Measurements from ENCODE around the gene ANKRD11. TPM values are rescaled to one million over a fixed set of nuclear protein-coding genes. Genes with fewer than 3 reads are reported as not detected.
A peak's percentile ranks its signal among the peaks of the same experiment; 100 is the strongest.
"Not testable (repeated sequence)": the region's sequence is repeated elsewhere in the genome, so short reads cannot be mapped to it uniquely, and the experiment has no call there.

ANKRD11 gene
- polyA plus RNA-seq, 3 donors, result 3.2 to 62.4 (median 5.4) TPM

- H3K4me2 ChIP-seq (replicated peaks; ENCODE audit: extremely low read depth, low read length, poor library complexity, severe bottlenecking), result no peak overlapping the region
- intact Hi-C loops (cut with micrococcal nuclease), result no loop called here
These were observed 34.7 kb downstream of the ANKRD11 start for GRCh38 chr16:89455692-89456091.

GRCh38 chr16:89455178-89455577, 35.2 kb downstream of the ANKRD11 start:
- Mint-ChIP-seq H3K9me3 (no peaks in the 10 kb centered on the region), H3K27ac (peak overlapping the region in 2 of 7 donors; percentile 10 to 25), H3K4me1 (peaks cover 45% of the 10 kb centered on the region), H3K36me3 (peaks cover 7 to 23% of the 10 kb centered on the region in 2 donors), H3K27me3 (ENCODE audit: low read depth in 3 of 3) (no peaks in the 10 kb centered on the region), H3K4me3 (no peak overlapping the region)
- H3K4me1 ChIP-seq (ENCODE audit: control insufficient read depth in 1 of 2, insufficient read depth in 2 of 2, low read length in 2 of 2), result peaks cover 29 to 39% of the 10 kb centered on the region in 2 donors
- no peaks in the 10 kb centered on the region for H3K27me3 ChIP-seq (ENCODE audit: control insufficient read depth in 2 of 2, insufficient read depth in 2 of 2, low read length in 2 of 2)
- H3K9me3 ChIP-seq (replicated peaks in 1 of 2; ENCODE audit: control insufficient read depth in 1 of 2, insufficient read depth in 1 of 2, low read length in 2 of 2), result no peaks in the 10 kb centered on the region
- H3K4me3 ChIP-seq (replicated peaks in 1 of 3; ENCODE audit: low read depth in 2 of 3, low read length in 3 of 3), result no peak overlapping the region
- 83% methylated on average over 1 of the region's 2 CpGs for WGBS (ENCODE audit: insufficient coverage)
- intact Hi-C loops (cut with micrococcal nuclease), result no loop called here
- peaks cover 100% of the 10 kb centered on the region for H4K20me1 ChIP-seq (ENCODE audit: insufficient read depth, low read length)
- no peak for DNase-seq
- H3K36me3 ChIP-seq (replicated peaks in 1 of 2; ENCODE audit: control insufficient read depth in 1 of 2, insufficient read depth in 2 of 2, low read length in 2 of 2), result no peaks in the 10 kb centered on the region
- no peak overlapping the region for H2AFZ ChIP-seq (ENCODE audit: insufficient read depth, low read depth, low read length, poor library complexity, severe bottlenecking)
- peak overlapping the region in 1 of 2 donors; percentile 76 for H3K27ac ChIP-seq (ENCODE audit: low read depth in 1 of 2, low read length in 2 of 2)
- no peak overlapping the region for H3K9ac ChIP-seq (ENCODE audit: insufficient read depth, low read length, poor library complexity, severe bottlenecking)
- no peak for TF ChIP-seq CTCF (IDR thresholded peaks at IDR 0.05)
- H3K4me2 ChIP-seq (replicated peaks; ENCODE audit: extremely low read depth, low read length, poor library complexity, severe bottlenecking), result no peak overlapping the region
- H3K79me2 ChIP-seq (ENCODE audit: insufficient read depth, low read length), result peaks cover 100% of the 10 kb centered on the region

More at GRCh38 chr16:89455692-89456091, 34.7 kb downstream of the ANKRD11 start:
- peaks cover 100% of the 10 kb centered on the region for H4K20me1 ChIP-seq (ENCODE audit: insufficient read depth, low read length)
- H3K79me2 ChIP-seq (ENCODE audit: insufficient read depth, low read length), result peaks cover 100% of the 10 kb centered on the region
- H3K36me3 ChIP-seq (replicated peaks in 1 of 2; ENCODE audit: control insufficient read depth in 1 of 2, insufficient read depth in 2 of 2, low read length in 2 of 2), result no peaks in the 10 kb centered on the region
- Mint-ChIP-seq H3K27me3 (ENCODE audit: low read depth in 3 of 3) (no peaks in the 10 kb centered on the region), H3K4me3 (no peak overlapping the region), H3K27ac (peak overlapping the region in 1 of 7 donors; percentile 10), H3K36me3 (peaks cover 10 to 25% of the 10 kb centered on the region in 2 donors), H3K9me3 (no peaks in the 10 kb centered on the region), H3K4me1 (peaks cover 44% of the 10 kb centered on the region)
- TF ChIP-seq CTCF (IDR thresholded peaks at IDR 0.05), result no peak
- H3K4me1 ChIP-seq (ENCODE audit: control insufficient read depth in 1 of 2, insufficient read depth in 2 of 2, low read length in 2 of 2), result peaks cover 29 to 34% of the 10 kb centered on the region in 2 donors
- 100% methylated on average over 1 of the region's 2 CpGs for whole genome bisulfite sequencing (ENCODE audit: insufficient coverage)
- H3K9me3 ChIP-seq (replicated peaks in 1 of 2; ENCODE audit: control insufficient read depth in 1 of 2, insufficient read depth in 1 of 2, low read length in 2 of 2), result no peaks in the 10 kb centered on the region
- no peak overlapping the region for H2AFZ ChIP-seq (ENCODE audit: insufficient read depth, low read depth, low read length, poor library complexity, severe bottlenecking)
- no peak overlapping the region for H3K4me3 ChIP-seq (replicated peaks in 1 of 3; ENCODE audit: low read depth in 2 of 3, low read length in 3 of 3)
- H3K9ac ChIP-seq (ENCODE audit: insufficient read depth, low read length, poor library complexity, severe bottlenecking), result no peak overlapping the region
- no peak for DNase-seq
- no peaks in the 10 kb centered on the region for H3K27me3 ChIP-seq (ENCODE audit: control insufficient read depth in 2 of 2, insufficient read depth in 2 of 2, low read length in 2 of 2)
- H3K27ac ChIP-seq (ENCODE audit: low read depth in 1 of 2, low read length in 2 of 2), result peak overlapping the region in 1 of 2 donors; percentile 76

GRCh38 chr16:89454378-89455125, 35.8 kb downstream of the ANKRD11 start:
- peak overlapping the region in 5 of 7 donors; percentile 89 to 96 (median 93) for H3K27ac Mint-ChIP-seq
- peaks cover 52% of the 10 kb centered on the region for H3K4me1 Mint-ChIP-seq

More at GRCh38 chr16:89454378-89455125, 35.8 kb downstream of the ANKRD11 start:
- H2AFZ ChIP-seq (ENCODE audit: insufficient read depth, low read depth, low read length, poor library complexity, severe bottlenecking); H3K27me3 ChIP-seq (ENCODE audit: control insufficient read depth in 2 of 2, insufficient read depth in 2 of 2, low read length in 2 of 2); H3K4me3 Mint-ChIP-seq; H3K9me3 Mint-ChIP-seq; H3K36me3 ChIP-seq (replicated peaks in 1 of 2; ENCODE audit: control insufficient read depth in 1 of 2, insufficient read depth in 2 of 2, low read length in 2 of 2); intact Hi-C loops (cut with micrococcal nuclease); H3K27me3 Mint-ChIP-seq (ENCODE audit: low read depth in 3 of 3); H3K9me3 ChIP-seq (replicated peaks in 1 of 2; ENCODE audit: control insufficient read depth in 1 of 2, insufficient read depth in 1 of 2, low read length in 2 of 2); DNase-seq: not testable (repeated sequence)
- Histone ChIP-seq H3K4me1 (ENCODE audit: control insufficient read depth in 1 of 2, insufficient read depth in 2 of 2, low read length in 2 of 2) (peaks cover 32 to 45% of the 10 kb centered on the region in 2 donors), H3K4me3 (replicated peaks in 1 of 3; ENCODE audit: low read depth in 2 of 3, low read length in 3 of 3) (peak overlapping the region in 1 of 3 experiments; percentile 53), H3K79me2 (ENCODE audit: insufficient read depth, low read length) (peaks cover 100% of the 10 kb centered on the region), H4K20me1 (ENCODE audit: insufficient read depth, low read length) (peaks cover 100% of the 10 kb centered on the region), H3K4me2 (replicated peaks; ENCODE audit: extremely low read depth, low read length, poor library complexity, severe bottlenecking) (peak overlapping the region; percentile 65), H3K27ac (ENCODE audit: low read depth in 1 of 2, low read length in 2 of 2) (peak overlapping the region; percentile 72 to 76), H3K9ac (ENCODE audit: insufficient read depth, low read length, poor library complexity, severe bottlenecking) (peak overlapping the region; percentile 28)
- 90% methylated on average over 2 of the region's 3 CpGs for WGBS (ENCODE audit: insufficient coverage)
- H3K36me3 Mint-ChIP-seq, result peaks cover 7 to 20% of the 10 kb centered on the region in 2 donors

Measured in CD14-positive monocyte (primary cell).